SU-DHL-6 (cell line): ENCODE results near the gene C1GALT1.

Experiments used
- EZH2phosphoT487 ChIP-seq: fragments of 200-600 bp; sonication (generic), shearing (Covaris generic); conservative IDR thresholded peaks from 2 replicates; pipeline ENCODE4 v1.6.1; 2018; ENCODE audit warnings: mild to moderate bottlenecking, antibody characterized with exemption, low read length, moderate library complexity, mixed read lengths
- TF ChIP-seq, protein P1 (sequence below): fragments of 200-600 bp; sonication (generic); IDR thresholded peaks from one replicate; pipeline ENCODE4 v1.5.1; 2017; ENCODE audit warnings: antibody characterized with exemption, mild to moderate bottlenecking, low read length, moderate library complexity; ENCODE audit not compliant: insufficient read depth, poor library complexity, severe bottlenecking

- TF ChIP-seq, protein P1, sequence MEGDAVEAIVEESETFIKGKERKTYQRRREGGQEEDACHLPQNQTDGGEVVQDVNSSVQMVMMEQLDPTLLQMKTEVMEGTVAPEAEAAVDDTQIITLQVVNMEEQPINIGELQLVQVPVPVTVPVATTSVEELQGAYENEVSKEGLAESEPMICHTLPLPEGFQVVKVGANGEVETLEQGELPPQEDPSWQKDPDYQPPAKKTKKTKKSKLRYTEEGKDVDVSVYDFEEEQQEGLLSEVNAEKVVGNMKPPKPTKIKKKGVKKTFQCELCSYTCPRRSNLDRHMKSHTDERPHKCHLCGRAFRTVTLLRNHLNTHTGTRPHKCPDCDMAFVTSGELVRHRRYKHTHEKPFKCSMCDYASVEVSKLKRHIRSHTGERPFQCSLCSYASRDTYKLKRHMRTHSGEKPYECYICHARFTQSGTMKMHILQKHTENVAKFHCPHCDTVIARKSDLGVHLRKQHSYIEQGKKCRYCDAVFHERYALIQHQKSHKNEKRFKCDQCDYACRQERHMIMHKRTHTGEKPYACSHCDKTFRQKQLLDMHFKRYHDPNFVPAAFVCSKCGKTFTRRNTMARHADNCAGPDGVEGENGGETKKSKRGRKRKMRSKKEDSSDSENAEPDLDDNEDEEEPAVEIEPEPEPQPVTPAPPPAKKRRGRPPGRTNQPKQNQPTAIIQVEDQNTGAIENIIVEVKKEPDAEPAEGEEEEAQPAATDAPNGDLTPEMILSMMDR, result no peak
- no peak for TF ChIP-seq EZH2phosphoT487
Observed at GRCh38 chr7:7166318-7166717, 16.0 kb upstream of the C1GALT1 start.
